ENCODE measurements around the gene FZD8. TPM values are rescaled to one million over a fixed set of nuclear protein-coding genes. Genes with fewer than 3 reads are reported as not detected.

FZD8 gene
- total RNA-seq, 1 experiment from 2014 or later: 13.7 TPM

GRCh38 chr10:35652824-35653223, 10.7 kb upstream of the FZD8 start:
- no peak for TF ChIP-seq ZBTB21 (CRISPR knock-in tag; IDR thresholded peaks at IDR 0.05; ENCODE audit: borderline replicate concordance)
- TF ChIP-seq JAZF1 (CRISPR knock-in tag; IDR thresholded peaks at IDR 0.05): no peak
- no peak for TF ChIP-seq MXD4 (CRISPR knock-in tag; IDR thresholded peaks at IDR 0.05; ENCODE audit: borderline replicate concordance)
- no peak for TF ChIP-seq GTF2I (CRISPR knock-in tag; conservative IDR thresholded peaks at IDR 0.05)
- TF ChIP-seq IRF1 (CRISPR knock-in tag; IDR thresholded peaks at IDR 0.05): no peak
- TF ChIP-seq PREB (CRISPR knock-in tag; IDR thresholded peaks at IDR 0.05; ENCODE audit: borderline replicate concordance): no peak
- TF ChIP-seq GRHL2 (CRISPR knock-in tag; IDR thresholded peaks at IDR 0.05; ENCODE audit: insufficient replicate concordance, severe bottlenecking): no peak
- no peak for TF ChIP-seq ZNF396 (CRISPR knock-in tag; IDR thresholded peaks at IDR 0.05; ENCODE audit: borderline replicate concordance)
- no peak for TF ChIP-seq TEAD1 (CRISPR knock-in tag; IDR thresholded peaks at IDR 0.05)
- TF ChIP-seq EMX1 (CRISPR knock-in tag; IDR thresholded peaks at IDR 0.05): no peak
- no peak for TF ChIP-seq RORB (CRISPR knock-in tag; IDR thresholded peaks at IDR 0.05)
- Mint-ChIP-seq H3K4me1 (peaks cover 4% of the 10 kb centered on the region), H3K36me3 (no peaks in the 10 kb centered on the region), H3K9me3 (no peaks in the 10 kb centered on the region; the same call in 1 of the 2 replicates), H3K27me3 (ENCODE audit: low read depth) (no peaks in the 10 kb centered on the region; the same call in 1 of the 2 replicates), H3K4me3 (no peak overlapping the region), H3K27ac (no peak overlapping the region; the same call in 1 of the 2 replicates)
- POLR2A ChIA-PET: no interaction called here
- CTCF ChIA-PET: no interaction called here
- DNase-seq (ENCODE audit: low spot score) (no peak), ATAC-seq (no peak)

GRCh38 chr10:35650894-35651293, 8.8 kb upstream of the FZD8 start:
- H3K27ac Mint-ChIP-seq: no peak overlapping the region
- ATAC-seq (no peak), DNase-seq (ENCODE audit: low spot score) (no peak)
- peaks cover 3% of the 10 kb centered on the region; the same call in 1 of the 2 replicates for H3K36me3 Mint-ChIP-seq
- TF ChIP-seq CREB1 (CRISPR knock-in tag; IDR thresholded peaks at IDR 0.05) (no peak), PRDM15 (CRISPR knock-in tag; IDR thresholded peaks at IDR 0.05) (no peak), JAZF1 (CRISPR knock-in tag; IDR thresholded peaks at IDR 0.05) (no peak), MAX (CRISPR knock-in tag; IDR thresholded peaks at IDR 0.05) (no peak), USF1 (CRISPR knock-in tag; IDR thresholded peaks at IDR 0.05) (no peak), ZNF396 (CRISPR knock-in tag; IDR thresholded peaks at IDR 0.05; ENCODE audit: borderline replicate concordance) (no peak), ZNF317 (CRISPR knock-in tag; IDR thresholded peaks at IDR 0.05; ENCODE audit: borderline replicate concordance, low read depth) (no peak), MLX (CRISPR knock-in tag; IDR thresholded peaks at IDR 0.05) (no peak), NFE2L1 (CRISPR knock-in tag; IDR thresholded peaks at IDR 0.05) (no peak), RORB (CRISPR knock-in tag; IDR thresholded peaks at IDR 0.05) (no peak), ZBTB21 (CRISPR knock-in tag; IDR thresholded peaks at IDR 0.05; ENCODE audit: borderline replicate concordance) (no peak), HMGA2 (CRISPR knock-in tag; IDR thresholded peaks at IDR 0.05) (no peak)
- H3K27me3 Mint-ChIP-seq (ENCODE audit: low read depth): no peaks in the 10 kb centered on the region; the same call in 1 of the 2 replicates
- H3K4me3 Mint-ChIP-seq: no peak overlapping the region
- ChIA-PET POLR2A (no interaction called here), CTCF (no interaction called here)
- H3K9me3 Mint-ChIP-seq: peaks cover 4% of the 10 kb centered on the region
- H3K4me1 Mint-ChIP-seq: no peaks in the 10 kb centered on the region

Measured in WTC11 (cell line).